Right forelimb (tissue), 1 donor: ENCODE measurements around the gene UBE2E2.
"Not testable (repeated sequence)": the region's sequence is repeated elsewhere in the genome, so short reads cannot be mapped to it uniquely, and the experiment has no call there.

Experiments used
- DNase-seq: peaks from one replicate; pipeline ENCODE4 v3.0.0-alpha.2; 2018

The UBE2E2 gene

GRCh38 chr3:23333633-23334032 lies 130.5 kb downstream of the UBE2E2 start:
- DNase-seq: no peak

DNA sequence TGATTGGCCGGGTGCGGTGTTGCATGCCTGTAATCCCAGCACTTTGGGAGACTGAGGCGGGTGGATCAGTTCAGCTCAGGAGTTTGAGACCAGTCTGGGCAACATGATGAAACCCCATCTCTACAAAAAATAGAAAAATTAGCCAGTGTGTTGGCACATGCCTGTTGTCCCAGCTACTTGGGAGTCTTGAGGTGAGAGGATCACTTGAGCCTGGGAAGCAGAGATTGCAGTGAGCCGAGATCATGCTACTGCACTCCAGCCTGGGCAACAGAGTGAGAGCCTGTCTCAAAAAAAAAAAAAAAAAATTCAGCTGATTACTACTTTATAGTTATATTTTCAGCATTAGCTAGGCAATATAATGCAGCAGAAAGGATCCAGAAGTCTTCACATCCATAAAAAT lies 133.7 kb downstream of the UBE2E2 start:
- DNase-seq: not testable (repeated sequence)

GRCh38 chr3:23341147-23341838 lies 138.2 kb downstream of the UBE2E2 start:
- no peak for DNase-seq

- no peak for DNase-seq
These were observed 139.2 kb downstream of the UBE2E2 start for GRCh38 chr3:23342343-23342742.

GRCh38 chr3:23343509-23343908 lies 140.4 kb downstream of the UBE2E2 start:
- DNase-seq: no peak

DNA sequence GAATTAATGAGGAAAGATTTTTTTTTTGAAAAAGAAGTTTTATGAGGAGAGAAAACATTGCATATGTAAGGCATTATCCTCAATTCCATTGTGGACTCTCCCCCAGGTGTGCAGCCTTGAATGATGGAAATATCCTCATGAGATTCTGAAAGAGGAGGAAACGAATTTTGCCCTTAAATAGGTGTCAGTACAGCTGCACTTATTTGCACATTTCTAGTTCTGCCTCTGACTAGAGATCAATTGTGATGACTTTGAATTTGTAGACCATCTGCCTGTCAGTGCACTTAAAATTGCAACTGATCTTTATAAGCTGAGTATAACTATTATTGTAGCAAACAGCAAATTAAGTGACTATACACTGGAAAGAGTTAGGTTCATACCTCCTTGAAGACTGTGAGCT lies 141.8 kb downstream of the UBE2E2 start:
- no peak for DNase-seq

DNA sequence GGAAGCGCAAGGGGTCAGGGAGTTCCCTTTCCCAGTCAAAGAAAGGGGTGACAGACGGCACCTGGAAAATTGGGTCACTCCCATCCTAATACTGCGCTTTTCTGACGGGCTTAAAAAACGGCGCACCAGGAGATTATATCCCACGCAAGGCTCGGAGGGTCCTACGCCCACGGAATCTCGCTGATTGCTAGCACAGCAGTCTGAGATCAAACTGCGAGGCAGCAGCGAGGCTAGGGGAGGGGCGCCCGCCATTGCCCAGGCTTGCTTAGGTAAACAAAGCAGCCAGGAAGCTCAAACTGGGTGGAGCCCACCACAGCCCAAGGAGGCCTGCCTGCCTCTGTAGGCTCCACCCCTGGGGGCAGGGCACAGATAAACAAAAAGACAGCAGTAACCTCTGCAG lies 146.3 kb downstream of the UBE2E2 start:
- DNase-seq: not testable (repeated sequence)

DNA sequence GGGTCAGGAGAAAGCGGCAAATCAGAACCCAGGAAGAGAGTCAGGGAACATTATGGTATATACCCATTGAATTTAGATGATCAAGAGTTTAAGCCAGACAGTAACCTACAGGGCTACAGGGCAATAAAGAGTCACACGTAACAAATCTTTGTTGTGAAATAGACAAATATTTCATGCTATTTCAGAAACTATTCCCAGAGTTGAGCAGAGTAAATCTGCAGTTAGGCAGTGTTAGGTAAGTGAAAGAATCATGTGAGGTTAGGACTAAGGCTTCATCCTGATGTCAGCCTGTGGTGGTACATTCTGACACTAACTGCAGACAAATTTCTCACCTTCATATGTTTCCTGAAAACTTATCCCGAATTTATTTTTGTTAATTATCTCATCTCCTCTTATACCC lies 153.0 kb downstream of the UBE2E2 start:
- no peak for DNase-seq

- no peak for DNase-seq
These were observed 153.8 kb downstream of the UBE2E2 start for GRCh38 chr3:23356923-23357322.

DNA sequence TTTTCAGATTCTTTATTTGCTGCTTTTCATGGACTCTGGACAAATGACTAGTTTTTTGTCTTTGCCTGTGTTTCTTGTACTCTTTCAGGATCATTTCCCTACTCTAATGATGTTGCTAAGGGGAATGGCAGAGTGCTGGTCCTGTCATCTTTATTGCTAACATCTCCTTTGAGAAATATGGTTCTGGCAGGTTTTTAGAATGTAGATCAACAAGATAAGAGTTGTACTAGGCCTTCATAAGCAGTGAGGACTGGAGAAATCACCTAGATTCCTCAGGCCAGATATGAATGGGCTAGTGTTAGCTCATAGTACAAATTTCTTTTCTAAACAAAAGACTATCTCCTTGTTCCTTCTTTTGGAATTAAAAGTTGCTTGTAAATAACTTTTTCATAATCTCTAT lies 156.0 kb downstream of the UBE2E2 start:
- DNase-seq: no peak

DNA sequence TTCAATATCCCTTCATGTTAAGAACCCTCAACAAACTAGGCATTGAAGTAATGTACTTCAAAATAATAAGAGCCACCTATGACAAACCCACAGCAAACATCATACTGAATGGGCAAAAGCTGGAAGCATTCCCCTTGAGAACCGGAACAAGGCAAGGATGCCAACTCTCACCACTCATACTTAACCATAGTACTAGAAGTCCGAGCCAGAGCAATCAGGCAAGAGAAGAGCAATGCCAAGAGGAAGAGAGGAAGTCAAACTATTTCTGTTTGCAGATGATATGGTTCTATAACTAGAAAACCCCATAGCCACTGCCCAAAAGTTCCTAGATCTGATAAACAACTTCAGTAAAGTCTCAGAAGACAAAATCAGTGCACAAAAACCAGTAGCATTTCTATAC lies 161.9 kb downstream of the UBE2E2 start:
- no peak for DNase-seq

- no peak for DNase-seq
These were observed 165.6 kb downstream of the UBE2E2 start for GRCh38 chr3:23368731-23369130.

- no peak for DNase-seq
These were observed 169.2 kb downstream of the UBE2E2 start for GRCh38 chr3:23372285-23372684.

GRCh38 chr3:23376516-23377248 lies 173.6 kb downstream of the UBE2E2 start:
- DNase-seq: no peak

GRCh38 chr3:23377928-23378672 lies 175.0 kb downstream of the UBE2E2 start:
- no peak for DNase-seq

DNA sequence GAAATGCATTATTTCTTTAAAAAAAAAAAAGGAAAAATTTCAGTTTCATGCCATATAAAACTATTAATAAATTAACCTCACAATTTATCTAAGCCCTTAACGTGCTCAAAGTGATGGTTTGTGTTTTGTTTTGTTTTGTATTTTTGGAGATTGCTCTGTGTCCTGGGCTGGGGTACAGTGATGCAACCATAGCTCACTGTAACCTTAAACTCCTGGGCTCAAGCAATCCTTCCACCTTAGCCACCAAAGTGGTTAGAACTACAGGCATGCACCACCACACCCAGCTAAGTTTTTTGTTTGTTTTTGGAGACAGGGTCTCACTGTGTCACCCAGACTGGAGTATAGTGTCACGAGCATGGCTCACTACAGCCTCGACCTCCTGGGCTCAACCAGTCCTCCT lies 180.7 kb downstream of the UBE2E2 start:
- no peak for DNase-seq

DNA sequence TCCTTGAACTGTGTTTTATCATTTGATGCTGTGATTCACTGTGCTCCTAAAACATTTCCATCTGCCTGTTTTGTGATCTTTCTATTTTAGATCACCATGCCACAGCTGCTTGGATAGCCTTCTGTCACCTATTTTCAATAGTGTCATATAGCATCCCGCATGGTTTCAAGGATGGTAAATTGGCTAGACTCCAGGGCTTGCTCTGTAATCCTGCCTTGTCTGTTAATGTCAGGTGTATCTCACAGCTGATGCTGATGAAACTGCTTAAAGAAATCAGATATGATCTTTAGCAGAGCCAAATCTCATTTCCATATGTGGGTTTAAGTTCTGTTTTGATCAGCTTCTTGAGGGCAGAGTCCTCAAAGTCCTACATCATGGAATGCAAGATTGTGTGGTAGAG lies 182.2 kb downstream of the UBE2E2 start:
- DNase-seq: no peak

DNA sequence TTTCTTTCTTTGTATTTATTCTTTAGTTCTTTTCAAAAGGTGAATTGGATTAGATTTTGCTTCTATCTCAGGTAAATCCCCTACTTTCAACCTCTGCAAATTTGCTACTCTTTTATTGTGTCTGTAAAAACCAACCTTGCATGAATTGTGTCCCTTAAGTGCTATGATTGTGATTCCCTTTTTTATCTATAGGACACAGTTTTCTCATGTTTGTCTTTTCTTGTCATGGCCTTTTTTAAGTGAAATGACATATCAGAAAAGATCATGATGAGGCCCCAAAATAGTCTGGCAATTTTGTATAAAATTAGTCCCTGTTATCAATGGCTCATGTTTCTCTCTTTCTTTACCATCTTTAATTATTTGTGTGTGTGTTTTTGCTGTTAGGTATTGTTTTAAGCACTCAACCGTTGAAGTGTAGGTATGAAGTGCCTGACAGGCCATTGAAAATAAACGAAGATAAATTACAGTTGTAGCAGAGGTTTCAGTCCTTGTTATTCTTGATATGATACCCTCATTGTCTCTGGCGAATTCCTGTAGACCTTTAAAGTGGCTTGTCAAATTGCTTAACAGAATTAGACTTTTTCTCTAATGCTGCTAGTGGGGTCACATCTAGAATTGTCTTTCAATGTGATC lies 184.3 kb downstream of the UBE2E2 start:
- no peak for DNase-seq

- DNase-seq: no peak
These were observed 186.0 kb downstream of the UBE2E2 start for GRCh38 chr3:23389089-23389488.

DNA sequence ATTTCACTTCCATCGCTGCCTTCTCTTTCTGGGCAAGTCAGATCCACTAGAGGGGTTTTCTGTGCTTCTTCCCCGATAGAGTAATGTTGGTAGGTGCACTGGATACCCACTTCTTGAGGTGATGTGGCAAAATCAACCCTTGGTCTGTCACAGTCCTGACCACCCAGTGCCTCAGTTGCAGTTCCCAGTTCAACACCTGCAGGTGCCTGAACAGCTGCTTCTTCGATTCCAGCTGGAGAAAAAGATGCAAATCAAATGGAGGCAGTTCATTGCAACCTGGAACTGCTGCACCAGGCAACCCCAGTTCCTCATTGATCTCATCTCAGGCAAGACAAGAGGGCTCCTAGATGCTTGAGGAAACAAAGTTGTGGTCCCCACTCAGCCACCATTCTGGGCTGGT lies 186.6 kb downstream of the UBE2E2 start:
- DNase-seq: no peak

DNA sequence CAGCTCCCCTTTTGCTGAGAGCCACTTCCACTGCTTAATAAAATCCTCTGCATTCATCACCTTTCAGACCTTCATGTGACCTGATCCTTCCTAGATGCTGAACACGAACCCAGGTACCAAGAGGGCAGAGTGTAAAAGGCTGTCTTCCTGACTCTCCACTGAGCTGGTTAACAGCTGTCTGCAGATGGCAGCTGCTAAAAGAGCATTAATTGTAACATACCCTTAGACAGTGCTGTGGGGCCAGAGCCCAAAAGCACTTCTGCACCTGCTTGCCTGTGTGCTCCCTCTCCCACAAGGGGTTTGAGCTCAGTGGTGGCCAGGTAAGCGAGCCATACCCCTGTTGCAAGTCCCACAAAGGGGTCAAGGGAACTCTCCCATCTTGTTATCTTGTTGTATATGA lies 187.3 kb downstream of the UBE2E2 start:
- no peak for DNase-seq

GRCh38 chr3:23390989-23391553 lies 187.9 kb downstream of the UBE2E2 start:
- no peak for DNase-seq

DNA sequence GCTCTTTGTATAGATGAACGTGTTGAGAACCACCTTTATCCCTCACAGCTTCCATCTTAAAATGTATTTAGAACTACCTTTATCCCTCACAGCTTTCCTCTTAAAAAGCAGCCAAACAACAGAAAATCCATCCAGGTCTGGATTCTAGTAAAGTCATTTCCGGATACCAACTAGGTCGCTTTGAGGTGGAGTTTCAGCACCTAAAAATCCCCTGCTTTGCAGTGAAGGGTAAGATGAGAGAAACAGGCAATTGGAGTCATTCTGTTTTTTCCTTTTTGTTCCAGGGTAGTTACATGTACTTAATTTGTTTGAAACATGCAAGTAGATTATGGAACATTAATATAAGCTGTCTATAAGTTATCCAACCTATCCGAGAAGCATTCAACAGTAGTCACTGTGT lies 192.0 kb downstream of the UBE2E2 start:
- no peak for DNase-seq
